HEK293T (cell line): ENCODE data around the gene GEMIN4.

Experiments used
- FOXA1 ChIP-seq: fragments of 450-650 bp; IDR thresholded peaks from 2 replicates; pipeline ENCODE4 v1.6.1; 2016; ENCODE audit warnings: mild to moderate bottlenecking
- FOXK2 ChIP-seq: fragments of 450-650 bp; IDR thresholded peaks from 2 replicates; pipeline ENCODE4 v1.6.1; 2016; ENCODE audit warnings: mild to moderate bottlenecking
- TARDBP ChIP-seq: fragments of 450-650 bp; IDR thresholded peaks from 2 replicates; pipeline ENCODE4 v1.6.1; 2016

GRCh38 chr17:737561-738113 lies 14.4 kb downstream of the GEMIN4 start:
- no peak for TF ChIP-seq TARDBP
- no peak for TF ChIP-seq FOXK2
- TF ChIP-seq FOXA1 = no peak
